HG03045 (cell line): ENCODE measurements around the gene CALHM6.

Experiments used
- ATAC-seq: cut with Tn5 transposase; IDR thresholded peaks from one replicate; pipeline ENCODE4 v1.9.1; 2021; ENCODE audit warnings: mild to moderate bottlenecking, moderate library complexity; ENCODE audit not compliant: unreplicated experiment

The CALHM6 gene

GRCh38 chr6:116461331-116461931, at the start of gene CALHM6:
CALHM6 (plus strand) TSS chr6:116461375; CDS start chr6:116461930, 555 bp downstream.
- ATAC-seq = no peak

- ATAC-seq = no peak
Measured at GRCh38 chr6:116412270-116412669, 48.9 kb upstream of the CALHM6 start.

GRCh38 chr6:116413357-116413756, 47.8 kb upstream of the CALHM6 start:
- ATAC-seq = no peak

- no peak for ATAC-seq
Measured at GRCh38 chr6:116417661-116418060, 43.5 kb upstream of the CALHM6 start.

GRCh38 chr6:116419069-116419786, 41.9 kb upstream of the CALHM6 start:
- ATAC-seq = no peak

GRCh38 chr6:116420341-116420740, 40.8 kb upstream of the CALHM6 start:
- ATAC-seq = no peak

GRCh38 chr6:116422238-116422637, 38.9 kb upstream of the CALHM6 start:
- ATAC-seq = no peak

- no peak for ATAC-seq
Measured at GRCh38 chr6:116424001-116424400, 37.2 kb upstream of the CALHM6 start.

- no peak for ATAC-seq
Measured at GRCh38 chr6:116426551-116426950, 34.6 kb upstream of the CALHM6 start.

GRCh38 chr6:116429111-116429510, 32.1 kb upstream of the CALHM6 start:
- ATAC-seq = no peak

- ATAC-seq = no peak
Measured at GRCh38 chr6:116430860-116431259, 30.3 kb upstream of the CALHM6 start.

- no peak for ATAC-seq
Measured at GRCh38 chr6:116431964-116432595, 29.1 kb upstream of the CALHM6 start.

- no peak for ATAC-seq
Measured at GRCh38 chr6:116433206-116433712, 27.9 kb upstream of the CALHM6 start.

GRCh38 chr6:116434056-116434725, 27.0 kb upstream of the CALHM6 start:
- no peak for ATAC-seq

- ATAC-seq = no peak
Measured at GRCh38 chr6:116436586-116436985, 24.6 kb upstream of the CALHM6 start.

- no peak for ATAC-seq
Measured at GRCh38 chr6:116437656-116438055, 23.5 kb upstream of the CALHM6 start.

- ATAC-seq = no peak
Measured at GRCh38 chr6:116438590-116439448, 22.4 kb upstream of the CALHM6 start.

GRCh38 chr6:116439522-116440051, 21.6 kb upstream of the CALHM6 start:
- no peak for ATAC-seq

- no peak for ATAC-seq
Measured at GRCh38 chr6:116443105-116443504, 18.1 kb upstream of the CALHM6 start.

- ATAC-seq = peak; percentile 52
Measured at GRCh38 chr6:116444092-116444491, 17.1 kb upstream of the CALHM6 start.
